Activated CD8-positive, alpha-beta T cell treated with anti-CD3 and anti-CD28 coated beads for 36 hours (primary cell): ENCODE results near the gene NDOR1. TPM values are rescaled to one million over a fixed set of nuclear protein-coding genes. Genes with fewer than 3 reads are reported as not detected.

Experiments used
- ATAC-seq: fragments of 200-7000 bp; cut with Tn5 transposase; one replicate; pipeline ENCODE4 v1.10.0; 2021; ENCODE audit warnings: mild to moderate bottlenecking, moderate library complexity
- CTCF ChIA-PET: fragments of 350-600 bp; sonication (Branson Sonifier 250); formaldehyde crosslinking; loops from one replicate; lab custom pipeline; 2021; ENCODE audit warnings: antibody characterized with exemption; lab: Charles Lee
- POLR2A ChIA-PET: fragments of 350-600 bp; sonication (Branson Sonifier 250); formaldehyde crosslinking; loops from one replicate; lab custom pipeline; 2021; ENCODE audit warnings: antibody characterized with exemption; lab: Charles Lee
- DNase-seq: peaks from one replicate; pipeline ENCODE4 v3.0.0-alpha.2; 2020
- H3K27ac Mint-ChIP-seq: one replicate; pipeline ENCODE4 v1.8.0; 2021; ENCODE audit warnings: mild to moderate bottlenecking, mixed read lengths
- H3K27me3 Mint-ChIP-seq: one replicate; pipeline ENCODE4 v1.8.0; 2021; ENCODE audit warnings: mixed read lengths
- H3K36me3 Mint-ChIP-seq: one replicate; pipeline ENCODE4 v1.8.0; 2021; ENCODE audit warnings: low read depth, mixed read lengths
- H3K4me1 Mint-ChIP-seq: one replicate; pipeline ENCODE4 v1.8.0; 2021; ENCODE audit warnings: low read depth, mixed read lengths
- H3K4me3 Mint-ChIP-seq: one replicate; pipeline ENCODE4 v1.8.0; 2021; ENCODE audit warnings: mild to moderate bottlenecking, moderate library complexity, mixed read lengths
- H3K9me3 Mint-ChIP-seq: one replicate; pipeline ENCODE4 v1.8.0; 2021; ENCODE audit warnings: mixed read lengths
- CTCF ChIP-seq: fragments of 200-600 bp; IDR thresholded peaks from one replicate; pipeline ENCODE4 v1.8.0; 2022; ENCODE audit warnings: antibody characterized with exemption, mild to moderate bottlenecking
- intact Hi-C: fragments of 100-400 bp; cut with micrococcal nuclease; formaldehyde crosslinking; loops from one replicate; pipeline ENCODE4 v1.10.0; 2022
- total RNA-seq, 2 experiments: library from RNA; stranded (reverse); gene quantifications; one replicate each; pipeline ENCODE4 v1.2.3, GENCODE V29; 2021

The NDOR1 gene
- total RNA-seq, 2 experiments from 2014 or later, result 29.5 to 30.7 TPM

GRCh38 chr9:137233143-137233980 is 27.9 kb downstream of the NDOR1 start:
- no peak for DNase-seq
- ATAC-seq, result no peak
- intact Hi-C loops, result no loop called here
- H3K36me3 Mint-ChIP-seq, result no peaks in the 10 kb centered on the region
- peaks cover 10% of the 10 kb centered on the region for H3K27me3 Mint-ChIP-seq
- ChIA-PET CTCF (interaction anchor here (1.1 kb wide), 1 partner anchor 45 kb away, joined by 3 read pairs; the partner anchor contains the start of genes ANAPC2 and SSNA1), POLR2A (no interaction called here)
- peaks cover 7% of the 10 kb centered on the region for H3K4me1 Mint-ChIP-seq
- TF ChIP-seq CTCF, result no peak
- no peak overlapping the region for H3K4me3 Mint-ChIP-seq
- no peaks in the 10 kb centered on the region for H3K9me3 Mint-ChIP-seq
- H3K27ac Mint-ChIP-seq, result no peak overlapping the region

GRCh38 chr9:137234055-137234697 is 28.7 kb downstream of the NDOR1 start:
- Mint-ChIP-seq H3K27ac (no peak overlapping the region), H3K27me3 (peaks cover 10% of the 10 kb centered on the region), H3K4me3 (no peak overlapping the region), H3K36me3 (peaks cover 3% of the 10 kb centered on the region), H3K4me1 (peaks cover 12% of the 10 kb centered on the region), H3K9me3 (no peaks in the 10 kb centered on the region)
- ATAC-seq, result no peak
- TF ChIP-seq CTCF, result no peak
- DNase-seq, result no peak
- intact Hi-C loops, result no loop called here
- CTCF ChIA-PET, result interaction anchor here (1.1 to 1.3 kb wide), 2 partner anchors 45 to 106 kb away, joined by 3 read pairs; partner anchors contain the start of genes ANAPC2 and SSNA1
- POLR2A ChIA-PET, result interaction anchor here (1.2 kb wide), 1 partner anchor 28 kb away, joined by 3 read pairs; no protein-coding TSS in a partner anchor

GRCh38 chr9:137234758-137235423 is 29.4 kb downstream of the NDOR1 start:
- POLR2A ChIA-PET, result interaction anchor here (1.2 to 1.6 kb wide), 2 partner anchors 11 to 28 kb away, joined by 3 to 4 read pairs; no protein-coding TSS in a partner anchor
- Mint-ChIP-seq H3K27ac (no peak overlapping the region), H3K4me1 (peaks cover 13% of the 10 kb centered on the region), H3K4me3 (no peak overlapping the region), H3K27me3 (peaks cover 10% of the 10 kb centered on the region), H3K9me3 (no peaks in the 10 kb centered on the region), H3K36me3 (peaks cover 3% of the 10 kb centered on the region)
- DNase-seq (no peak), ATAC-seq (no peak)
- CTCF ChIA-PET, result interaction anchor here (1.3 to 2.9 kb wide), 3 partner anchors 11 to 107 kb away, joined by 3 to 58 read pairs (median 19); partner anchors contain the start of genes CYSRT1, NELFB, RNF208 and RNF224
- TF ChIP-seq CTCF, result no peak
- intact Hi-C loops, result no loop called here

- Mint-ChIP-seq H3K4me1 (peaks cover 13% of the 10 kb centered on the region), H3K27ac (no peak overlapping the region), H3K27me3 (peaks cover 10% of the 10 kb centered on the region), H3K9me3 (no peaks in the 10 kb centered on the region), H3K4me3 (no peak overlapping the region), H3K36me3 (peaks cover 3% of the 10 kb centered on the region)
- no peak for DNase-seq
- intact Hi-C loops, result no loop called here
- CTCF ChIA-PET, result interaction anchor here (1.1 to 2.9 kb wide), 19 partner anchors 9 to 287 kb away, joined by 3 to 58 read pairs (median 7); partner anchors contain the start of genes CYSRT1, DPP7, NELFB and RNF208
- no peak for ATAC-seq
- POLR2A ChIA-PET, result interaction anchor here (1.0 to 1.6 kb wide), 2 partner anchors 10 to 35 kb away, joined by 3 to 4 read pairs; partner anchors contain the start of gene TPRN
- TF ChIP-seq CTCF, result no peak
Measured at GRCh38 chr9:137235424-137236237, 30.1 kb downstream of the NDOR1 start.
